ENCODE results near the gene PDCL3.

PDCL3 gene

GRCh38 chr2:100603414-100603813, 40.6 kb downstream of the PDCL3 start:
- no peak for ATAC-seq (ENCODE audit: low read depth)
- Histone ChIP-seq H3K4me3 (ENCODE audit: severe bottlenecking) (no peak overlapping the region), H3K27ac (ENCODE audit: poor library complexity, severe bottlenecking) (no peak overlapping the region), H3K27me3 (ENCODE audit: insufficient read depth, poor library complexity, severe bottlenecking) (no peaks in the 10 kb centered on the region), H3K4me1 (ENCODE audit: insufficient read depth, poor library complexity, severe bottlenecking) (no peaks in the 10 kb centered on the region), H3K36me3 (ENCODE audit: low read depth) (no peaks in the 10 kb centered on the region), H3K9me3 (ENCODE audit: severe bottlenecking) (no peaks in the 10 kb centered on the region)
- no peak for DNase-seq (ENCODE audit: low spot score)
- no peak for TF ChIP-seq CTCF (IDR thresholded peaks at IDR 0.05; ENCODE audit: poor library complexity, severe bottlenecking)

- no peak for ATAC-seq (ENCODE audit: low read depth)
Observed at GRCh38 chr2:100603948-100604633, 41.3 kb downstream of the PDCL3 start.

GRCh38 chr2:100606332-100606725, 43.5 kb downstream of the PDCL3 start:
- Histone ChIP-seq H3K27me3 (ENCODE audit: insufficient read depth, poor library complexity, severe bottlenecking) (no peaks in the 10 kb centered on the region), H3K27ac (ENCODE audit: poor library complexity, severe bottlenecking) (no peak overlapping the region), H3K4me3 (ENCODE audit: severe bottlenecking) (no peak overlapping the region), H3K4me1 (ENCODE audit: insufficient read depth, poor library complexity, severe bottlenecking) (no peaks in the 10 kb centered on the region), H3K36me3 (ENCODE audit: low read depth) (no peaks in the 10 kb centered on the region), H3K9me3 (ENCODE audit: severe bottlenecking) (no peaks in the 10 kb centered on the region)
- ATAC-seq (ENCODE audit: low read depth): no peak
- no peak for TF ChIP-seq CTCF (IDR thresholded peaks at IDR 0.05; ENCODE audit: poor library complexity, severe bottlenecking)
- DNase-seq (ENCODE audit: low spot score): no peak

More at GRCh38 chr2:100603948-100604633, 41.3 kb downstream of the PDCL3 start:
- TF ChIP-seq CTCF (IDR thresholded peaks at IDR 0.05; ENCODE audit: poor library complexity, severe bottlenecking): no peak
- no peak for DNase-seq (ENCODE audit: low spot score)
- no peaks in the 10 kb centered on the region for H3K9me3 ChIP-seq (ENCODE audit: severe bottlenecking)
- H3K27ac ChIP-seq (ENCODE audit: poor library complexity, severe bottlenecking): no peak overlapping the region
- no peaks in the 10 kb centered on the region for H3K27me3 ChIP-seq (ENCODE audit: insufficient read depth, poor library complexity, severe bottlenecking)
- H3K4me1 ChIP-seq (ENCODE audit: insufficient read depth, poor library complexity, severe bottlenecking): no peaks in the 10 kb centered on the region
- H3K36me3 ChIP-seq (ENCODE audit: low read depth): no peaks in the 10 kb centered on the region
- H3K4me3 ChIP-seq (ENCODE audit: severe bottlenecking): no peak overlapping the region

GRCh38 chr2:100606726-100607343, 44.0 kb downstream of the PDCL3 start:
- Histone ChIP-seq H3K9me3 (ENCODE audit: severe bottlenecking) (no peaks in the 10 kb centered on the region), H3K4me1 (ENCODE audit: insufficient read depth, poor library complexity, severe bottlenecking) (no peaks in the 10 kb centered on the region), H3K36me3 (ENCODE audit: low read depth) (no peaks in the 10 kb centered on the region), H3K27ac (ENCODE audit: poor library complexity, severe bottlenecking) (no peak overlapping the region), H3K4me3 (ENCODE audit: severe bottlenecking) (no peak overlapping the region), H3K27me3 (ENCODE audit: insufficient read depth, poor library complexity, severe bottlenecking) (no peaks in the 10 kb centered on the region)
- peak; percentile 23; the same call in 1 of the 3 replicates for ATAC-seq (ENCODE audit: low read depth)
- peak; percentile 89 for TF ChIP-seq CTCF (IDR thresholded peaks at IDR 0.05; ENCODE audit: poor library complexity, severe bottlenecking)
- no peak for DNase-seq (ENCODE audit: low spot score)

GRCh38 chr2:100610381-100610831, 47.6 kb downstream of the PDCL3 start:
- Histone ChIP-seq H3K36me3 (ENCODE audit: low read depth) (no peaks in the 10 kb centered on the region), H3K27ac (ENCODE audit: poor library complexity, severe bottlenecking) (no peak overlapping the region), H3K4me1 (ENCODE audit: insufficient read depth, poor library complexity, severe bottlenecking) (no peaks in the 10 kb centered on the region), H3K9me3 (ENCODE audit: severe bottlenecking) (no peaks in the 10 kb centered on the region), H3K4me3 (ENCODE audit: severe bottlenecking) (no peak overlapping the region), H3K27me3 (ENCODE audit: insufficient read depth, poor library complexity, severe bottlenecking) (no peaks in the 10 kb centered on the region)
- DNase-seq (ENCODE audit: low spot score) (no peak), ATAC-seq (ENCODE audit: low read depth) (peak; percentile 82)
- TF ChIP-seq CTCF (IDR thresholded peaks at IDR 0.05; ENCODE audit: poor library complexity, severe bottlenecking): peak; percentile 68

Measured in RWPE2 (cell line).